DND-41 (cell line): ENCODE results near the gene SLC25A34.

Experiments used
- ATAC-seq: fragments of 200-7000 bp; cut with Tn5 transposase; 3 replicates; pipeline ENCODE4 v1.9.1; 2021; ENCODE audit warnings: low read depth; ENCODE audit not compliant: insufficient read depth
- DNase-seq: peaks from one replicate; pipeline ENCODE4 v3.0.0-alpha.2; 2020
- H2AFZ ChIP-seq: 2 replicates; pipeline ENCODE4 v1.6.0; 2012; ENCODE audit warnings: low read depth, low read length
- H3K27ac ChIP-seq: 2 replicates; pipeline ENCODE4 v1.5.1; 2012; ENCODE audit warnings: low read length, inconsistent platforms
- H3K27me3 ChIP-seq: fragments of 200-600 bp; sonication (generic); 2 replicates; pipeline ENCODE4 v1.6.0; 2012; ENCODE audit warnings: low read length, mild to moderate bottlenecking, inconsistent platforms; ENCODE audit not compliant: insufficient read depth, poor library complexity
- H3K36me3 ChIP-seq: 2 replicates; pipeline ENCODE4 v1.5.1; 2012; ENCODE audit warnings: low read length, inconsistent platforms; ENCODE audit not compliant: insufficient read depth
- H3K4me1 ChIP-seq: 2 replicates; pipeline ENCODE4 v1.5.1; 2012; ENCODE audit warnings: mild to moderate bottlenecking, low read length; ENCODE audit not compliant: insufficient read depth
- H3K4me2 ChIP-seq: 2 replicates; pipeline ENCODE4 v1.6.0; 2012; ENCODE audit warnings: mild to moderate bottlenecking, moderate library complexity, low read length, inconsistent platforms; ENCODE audit not compliant: insufficient read depth
- H3K4me3 ChIP-seq, 2 experiments: fragments of 200-600 bp in 1 of 2; shearing (Covaris generic) in 1 of 2; 2 replicates each; pipeline ENCODE4 v1.5.1; 2012 to 2016; ENCODE audit warnings: inconsistent platforms in 2 of 2, low read length in 2 of 2, mild to moderate bottlenecking in 2 of 2, low read depth in 1 of 2, moderate library complexity in 1 of 2
- H3K79me2 ChIP-seq: 2 replicates; pipeline ENCODE4 v1.6.0; 2012; ENCODE audit warnings: low read length, inconsistent platforms; ENCODE audit not compliant: insufficient read depth
- H3K9ac ChIP-seq: 2 replicates; pipeline ENCODE4 v1.6.0; 2012; ENCODE audit warnings: low read depth, mild to moderate bottlenecking, inconsistent platforms, low read length, moderate library complexity
- H3K9me3 ChIP-seq: 2 replicates; pipeline ENCODE4 v1.5.1; 2012; ENCODE audit warnings: low read length, moderate library complexity, mild to moderate bottlenecking, inconsistent platforms; ENCODE audit not compliant: insufficient read depth, severe bottlenecking
- H4K20me1 ChIP-seq: 2 replicates; pipeline ENCODE4 v1.6.0; 2012; ENCODE audit warnings: low read length; ENCODE audit not compliant: insufficient read depth
- CTCF ChIP-seq: IDR thresholded peaks from 2 replicates; pipeline ENCODE4 v1.5.1; 2012; ENCODE audit warnings: borderline replicate concordance, low read length, moderate library complexity, mild to moderate bottlenecking; ENCODE audit not compliant: poor library complexity, severe bottlenecking; ENCODE audit errors: extremely low read depth
- EZH2 ChIP-seq: IDR thresholded peaks from 3 replicates; pipeline ENCODE4 v1.6.1; 2012; ENCODE audit warnings: borderline replicate concordance, low read depth, mild to moderate bottlenecking, moderate library complexity, low read length, inconsistent platforms; ENCODE audit not compliant: severe bottlenecking

The SLC25A34 gene

GRCh38 chr1:15691434-15692032 is 44.5 kb upstream of the SLC25A34 start:
- ATAC-seq (no peak), DNase-seq (no peak)
- Histone ChIP-seq H3K79me2 (peaks cover 81% of the 10 kb centered on the region), H3K4me2 (no peak overlapping the region), H3K27ac (no peak overlapping the region), H3K27me3 (no peaks in the 10 kb centered on the region), H3K4me1 (peaks cover 2% of the 10 kb centered on the region; the same call in 1 of the 2 replicates), H3K9me3 (no peaks in the 10 kb centered on the region), H4K20me1 (peaks cover 36% of the 10 kb centered on the region), H2AFZ (no peak overlapping the region), H3K9ac (no peak overlapping the region), H3K36me3 (peaks cover 4% of the 10 kb centered on the region), H3K4me3 (no peak overlapping the region)
- TF ChIP-seq CTCF (no peak), EZH2 (no peak)

GRCh38 chr1:15692121-15692682 is 43.9 kb upstream of the SLC25A34 start:
- DNase-seq: no peak
- Histone ChIP-seq H3K36me3 (peaks cover 10% of the 10 kb centered on the region), H3K4me1 (peaks cover 2% of the 10 kb centered on the region; the same call in 1 of the 2 replicates), H3K4me2 (no peak overlapping the region), H3K27me3 (no peaks in the 10 kb centered on the region), H2AFZ (no peak overlapping the region), H4K20me1 (peaks cover 41% of the 10 kb centered on the region), H3K9me3 (no peaks in the 10 kb centered on the region), H3K27ac (no peak overlapping the region), H3K9ac (no peak overlapping the region), H3K4me3 (no peak overlapping the region), H3K79me2 (peaks cover 82% of the 10 kb centered on the region)
- no peak for TF ChIP-seq EZH2
- no peak for TF ChIP-seq CTCF
- no peak for ATAC-seq

- no peaks in the 10 kb centered on the region for H3K4me1 ChIP-seq
- no peak for DNase-seq
- H3K9me3 ChIP-seq: no peaks in the 10 kb centered on the region
- no peak overlapping the region for H3K9ac ChIP-seq
- no peak overlapping the region for H3K27ac ChIP-seq
- ATAC-seq: no peak
- TF ChIP-seq CTCF (no peak), EZH2 (no peak)
- H3K36me3 ChIP-seq: peaks cover 11% of the 10 kb centered on the region
- H3K79me2 ChIP-seq: peaks cover 74% of the 10 kb centered on the region
- peaks cover 43% of the 10 kb centered on the region for H4K20me1 ChIP-seq
- no peaks in the 10 kb centered on the region for H3K27me3 ChIP-seq
- H3K4me3 ChIP-seq: no peak overlapping the region
- H3K4me2 ChIP-seq: no peak overlapping the region
- no peak overlapping the region for H2AFZ ChIP-seq
Observed at GRCh38 chr1:15693371-15693770, 42.7 kb upstream of the SLC25A34 start.
